Posterior vena cava (tissue), 2 donors: ENCODE measurements around the gene MTMR2. TPM values are rescaled to one million over a fixed set of nuclear protein-coding genes. Genes with fewer than 3 reads are reported as not detected.

Source experiments
- DNase-seq: peaks from one replicate; pipeline ENCODE4 v3.0.0-alpha.2; 2020; ENCODE audit warnings: low spot score
- intact Hi-C, 2 donors: fragments of 100-400 bp; cut with DNase I; formaldehyde crosslinking; loops; one replicate each; pipeline versions ENCODE4 v1.14.1 to v1.14.2; 2022 to 2023
- long read RNA-seq, 2 donors: library from polyadenylated mRNA; unstranded; transcript quantifications; one replicate each; pipeline ENCODE4 v2.0.0, GENCODE V29; 2020 to 2021
- total RNA-seq, 2 donors: library from RNA; stranded (reverse); fragmentation: NEBNext Ultra II Directional; extraction: Animal tissue kit (Norgen Biotek cat#: 25700); gene quantifications; one replicate each; pipeline ENCODE4 v1.2.1, GENCODE V29; 2021
- donor health status: DM: yes; HTN: yes; CAD: no.
- donor health status: DM: yes; HTN: yes; CAD: no.

Gene MTMR2
- total RNA-seq: 10 to 100 TPM; 38.0 to 59.8 TPM
- long read RNA-seq, donor 1, full-length matches to known transcripts: 12 of 19 reads
- long read RNA-seq, donor 1, partial matches to known transcripts: 2 of 19 reads
- long read RNA-seq, donor 1, other reads (novel, unspliced or antisense): 5 of 19 reads
- long read RNA-seq, donor 2, full-length matches to known transcripts: 14 of 39 reads
- long read RNA-seq, donor 2, partial matches to known transcripts: 14 of 39 reads
- long read RNA-seq, donor 2, other reads (novel, unspliced or antisense): 11 of 39 reads

- intact Hi-C loops: no loop called here
- DNase-seq: peak; percentile 92
Observed at GRCh38 chr11:95923728-95924413, at the start of gene MTMR2. MTMR2 (minus strand) TSS chr11:95924107; CDS start chr11:95923954, 153 bp downstream.

GRCh38 chr11:95972060-95972459 lies 48.2 kb upstream of the MTMR2 start:
- intact Hi-C loops: no loop called here
- no peak for DNase-seq

- no peak for DNase-seq
- intact Hi-C loops: no loop called here
Observed at GRCh38 chr11:95968585-95968984, 44.7 kb upstream of the MTMR2 start.

- no peak for DNase-seq
- intact Hi-C loops: no loop called here
Observed at GRCh38 chr11:95964281-95964680, 40.4 kb upstream of the MTMR2 start.

- intact Hi-C loops: no loop called here
Observed at GRCh38 chr11:95961758-95962157, 37.9 kb upstream of the MTMR2 start.

GRCh38 chr11:95950905-95951304 lies 27.0 kb upstream of the MTMR2 start:
- intact Hi-C loops: no loop called here
- no peak for DNase-seq

More at GRCh38 chr11:95961758-95962157, 37.9 kb upstream of the MTMR2 start:
- no peak for DNase-seq

- DNase-seq: no peak
- intact Hi-C loops: no loop called here
Observed at GRCh38 chr11:95948637-95949036, 24.7 kb upstream of the MTMR2 start.

GRCh38 chr11:95944623-95945022 lies 20.7 kb upstream of the MTMR2 start:
- intact Hi-C loops: no loop called here

GRCh38 chr11:95943546-95943945 lies 19.6 kb upstream of the MTMR2 start:
- intact Hi-C loops: no loop called here
- no peak for DNase-seq

More at GRCh38 chr11:95944623-95945022, 20.7 kb upstream of the MTMR2 start:
- DNase-seq: no peak

GRCh38 chr11:95939091-95939490 lies 15.2 kb upstream of the MTMR2 start:
- DNase-seq: no peak
- intact Hi-C loops: no loop called here

- intact Hi-C loops: no loop called here
- no peak for DNase-seq
Observed at GRCh38 chr11:95937358-95937757, 13.5 kb upstream of the MTMR2 start.

- intact Hi-C loops: no loop called here
- DNase-seq: no peak
Observed at GRCh38 chr11:95933594-95933993, 9.7 kb upstream of the MTMR2 start.

- intact Hi-C loops: no loop called here
- no peak for DNase-seq
Observed at GRCh38 chr11:95931916-95932315, 8.0 kb upstream of the MTMR2 start.

- intact Hi-C loops: no loop called here
- no peak for DNase-seq
Observed at GRCh38 chr11:95930948-95931347, 7.0 kb upstream of the MTMR2 start.

- no peak for DNase-seq
- intact Hi-C loops: no loop called here
Observed at GRCh38 chr11:95926726-95927125, 2.8 kb upstream of the MTMR2 start.

- no peak for DNase-seq
- intact Hi-C loops: no loop called here
Observed at GRCh38 chr11:95925011-95925410, 1.1 kb upstream of the MTMR2 start.

GRCh38 chr11:95924414-95924760 lies 480 bp upstream of the MTMR2 start:
- intact Hi-C loops: no loop called here
- no peak for DNase-seq

GRCh38 chr11:95923439-95923727 lies 524 bp downstream of the MTMR2 start:
- DNase-seq: no peak
- intact Hi-C loops: no loop called here

- DNase-seq: no peak
- intact Hi-C loops: no loop called here
Observed at GRCh38 chr11:95922536-95923438, 1.1 kb downstream of the MTMR2 start.

GRCh38 chr11:95922099-95922498 lies 1.8 kb downstream of the MTMR2 start:
- intact Hi-C loops: no loop called here
- no peak for DNase-seq
